Measurements from ENCODE around the gene XPO6.

- TF ChIP-seq CTCF (IDR thresholded peaks at IDR 0.05) (no peak), EP300 (IDR thresholded peaks at IDR 0.05) (no peak)
Observed at GRCh38 chr16:28092721-28093384, 118.9 kb downstream of the XPO6 start.

Data from tibial nerve (tissue), 4 donors.